GM12878 (cell line): ENCODE measurements around the gene SPAG16. TPM values are rescaled to one million over a fixed set of nuclear protein-coding genes. Genes with fewer than 3 reads are reported as not detected.

Experiments
- ATAC-seq: fragments of 200-7000 bp; cut with Tn5 transposase; 3 replicates; pipeline ENCODE4 v1.9.1; 2020; ENCODE audit warnings: mild to moderate bottlenecking, moderate library complexity
- BruUV-seq: library from RNA; stranded (reverse); fragments of 400-500 nt; replicated peaks from 2 replicates; lab custom pipeline; 2021; lab: Mats Ljungman, UMichigan
- CTCF ChIA-PET: fragments of 300-600 bp; sonication (Branson Sonifier 250); formaldehyde crosslinking; extraction: SDS; loops from one replicate; lab custom pipeline; 2021; ENCODE audit warnings: inconsistent platforms; lab: Yijun Ruan, JAX
- POLR2A ChIA-PET: fragments of 350-600 bp; formaldehyde crosslinking; extraction: SDS; loops from one replicate; lab custom pipeline; 2021; ENCODE audit warnings: inconsistent platforms; lab: Charles Lee
- RAD21 ChIA-PET: fragments of 300-600 bp; sonication (Branson Sonifier 250); formaldehyde crosslinking; loops from one replicate; lab custom pipeline; 2023; ENCODE audit warnings: antibody characterized with exemption; ENCODE audit not compliant: unreplicated experiment; lab: Charles Lee
- SMC1A ChIA-PET: fragments of 300-600 bp; sonication (Branson Sonifier 250); formaldehyde crosslinking; loops from one replicate; lab custom pipeline; 2023; ENCODE audit not compliant: unreplicated experiment, uncharacterized antibody; lab: Charles Lee
- DNase-seq: peaks from one replicate; pipeline ENCODE4 v3.0.0-alpha.2; 2011; ENCODE audit warnings: low read depth, low spot score
- FAIRE-seq: peaks from 3 replicates; lab custom pipeline; 2011; peaks lifted over from hg19 to GRCh38; lab: Jason Lieb, UNC
- H2AFZ ChIP-seq: 2 replicates; pipeline ENCODE4 v1.6.0; 2011; ENCODE audit warnings: low read depth, low read length, control low read depth; ENCODE audit not compliant: control insufficient read depth
- H3K27ac ChIP-seq: 2 replicates; pipeline ENCODE4 v1.5.1; 2011; ENCODE audit warnings: control low read depth; ENCODE audit not compliant: control insufficient read depth, insufficient read depth
- H3K27me3 ChIP-seq, 2 experiments: replicated peaks in 1 of 2; 2 replicates each; pipeline versions ENCODE4 v1.6.0 to v1.6.1; 2011; ENCODE audit warnings: low read length in 1 of 2; ENCODE audit not compliant: control insufficient read depth in 2 of 2, insufficient read depth in 2 of 2
- H3K36me3 ChIP-seq, 2 experiments: 2 replicates each; pipeline ENCODE4 v1.5.1; 2011; ENCODE audit warnings: low read length in 1 of 2; ENCODE audit not compliant: control insufficient read depth in 2 of 2, insufficient read depth in 2 of 2
- H3K4me1 ChIP-seq: 2 replicates; pipeline ENCODE4 v1.6.1; 2011; ENCODE audit warnings: mild to moderate bottlenecking, low read length, moderate library complexity, mixed read lengths; ENCODE audit not compliant: control insufficient read depth, insufficient read depth
- H3K4me2 ChIP-seq: 2 replicates; pipeline ENCODE4 v1.6.0; 2011; ENCODE audit warnings: control low read depth; ENCODE audit not compliant: control insufficient read depth, insufficient read depth
- H3K4me3 ChIP-seq: fragments of 200-600 bp; sonication (generic); 2 replicates; pipeline ENCODE4 v1.5.1; 2016
- H3K79me2 ChIP-seq: 2 replicates; pipeline ENCODE4 v1.6.0; 2011; ENCODE audit warnings: low read length; ENCODE audit not compliant: control insufficient read depth, insufficient read depth
- H3K9ac ChIP-seq: 2 replicates; pipeline ENCODE4 v1.8.0; 2011; ENCODE audit warnings: low read length, control low read depth, mixed read lengths; ENCODE audit not compliant: control insufficient read depth, insufficient read depth
- H3K9me3 ChIP-seq: replicated peaks from 3 replicates; pipeline ENCODE4 v1.5.1; 2011; ENCODE audit warnings: mild to moderate bottlenecking, low read length; ENCODE audit not compliant: control insufficient read depth, insufficient read depth
- H4K20me1 ChIP-seq: 2 replicates; pipeline ENCODE4 v1.6.0; 2011; ENCODE audit not compliant: control insufficient read depth, insufficient read depth
- CREB1 ChIP-seq: IDR thresholded peaks from 2 replicates; pipeline ENCODE4 v1.6.1; 2012; ENCODE audit warnings: low read depth, mild to moderate bottlenecking, inconsistent platforms
- KLF5 ChIP-seq: fragments of 450-650 bp; IDR thresholded peaks from 2 replicates; pipeline ENCODE4 v1.6.1; 2014; ENCODE audit warnings: mild to moderate bottlenecking; ENCODE audit not compliant: partially characterized antibody
- PML ChIP-seq: IDR thresholded peaks from 2 replicates; pipeline ENCODE4 v1.6.1; 2012; ENCODE audit warnings: low read length, inconsistent platforms
- RAD51 ChIP-seq: fragments of 450-650 bp; IDR thresholded peaks from 2 replicates; pipeline ENCODE4 v1.6.1; 2016; ENCODE audit warnings: moderate library complexity, mild to moderate bottlenecking, inconsistent platforms
- RELB ChIP-seq: fragments of 450-650 bp; IDR thresholded peaks from 2 replicates; pipeline ENCODE4 v1.6.1; 2017; ENCODE audit warnings: low read depth, mild to moderate bottlenecking, moderate library complexity
- RFX5 ChIP-seq: IDR thresholded peaks from 2 replicates; pipeline ENCODE4 v1.6.1; 2011; ENCODE audit warnings: low read depth, low read length, improper control_type of control experiment
- SREBF2 ChIP-seq: IDR thresholded peaks from 2 replicates; pipeline ENCODE4 v1.6.1; 2012; ENCODE audit warnings: mild to moderate bottlenecking, low read length
- ZNF24 ChIP-seq: fragments of 450-650 bp; IDR thresholded peaks from 2 replicates; pipeline ENCODE4 v1.6.1; 2017; ENCODE audit warnings: antibody characterized with exemption, mild to moderate bottlenecking
- WGBS: methylation state at CpG from one replicate; pipeline ENCODE4 v1.1.6; 2016; ENCODE audit warnings: low lambda C conversion rate; ENCODE audit not compliant: insufficient replicate concordance, insufficient coverage; ENCODE audit errors: missing lambda C conversion rate; 5-methylcytosine and 5-hydroxymethylcytosine counted together
- in situ Hi-C: fragments of 300-500 bp; cut with MboI; formaldehyde crosslinking; loops from 9 replicates; pipeline ENCODE4 v1.14.3; 2018; ENCODE audit warnings: mixed read lengths
- intact Hi-C: fragments of 100-400 bp; cut with micrococcal nuclease; formaldehyde crosslinking; loops from one replicate; pipeline ENCODE4 v1.14.2; 2022; ENCODE audit not compliant: unreplicated experiment
- polyA plus RNA-seq, 11 experiments: library from polyadenylated mRNA; depleted of rRNA in 4 of 11; unstranded in 6 of 11; stranded (reverse) in 5 of 11; fragments of >200 nt; fragmentation: Nextera tagmentation in 4 of 11; fragmentation: Illumina TruSeq in 1 of 11; extraction: Ambion mirVana in 4 of 11; extraction: Trizol in 1 of 11; gene quantifications; 1 replicate in 1 of 11; 2 replicates in 10 of 11; pipeline versions ENCODE4 v1.2.1 to v1.2.3, GENCODE V29; 2011 to 2016; ENCODE audit warnings: inconsistent platforms in 2 of 11, missing spikeins in 2 of 11, low read depth in 1 of 11
- total RNA-seq, 4 experiments: library from RNA; depleted of rRNA in 3 of 4; stranded (reverse); fragments of >200 nt in 3 of 4; fragmentation: Illumina TruSeq in 1 of 4; extraction: Trizol in 1 of 4; gene quantifications; 2 replicates each; pipeline versions ENCODE4 v1.2.1 to v1.2.3, GENCODE V29; 2013 to 2021
- TF ChIP-seq, protein P1 (sequence below): fragments of 450-650 bp; IDR thresholded peaks from 2 replicates; pipeline ENCODE4 v1.6.1; 2017; ENCODE audit warnings: antibody characterized with exemption, mild to moderate bottlenecking, moderate library complexity
- TF ChIP-seq, protein P2 (sequence below): fragments of 450-650 bp; formaldehyde crosslinking; IDR thresholded peaks from 2 replicates; pipeline ENCODE4 v1.4.0; 2020; ENCODE audit warnings: mild to moderate bottlenecking, moderate library complexity

Gene SPAG16
- total and polyA plus RNA-seq, 10 of the 15 experiments (the other 5 are each of a cell fraction or from before 2014, with no cell fraction given), result 6.0 to 25.0 (median 15.2) TPM

GRCh38 chr2:213868526-213868925 is 584.3 kb downstream of the SPAG16 start:
- DNase-seq (no peak), FAIRE-seq (no peak)
- Histone ChIP-seq H3K9me3 (no peaks in the 10 kb centered on the region), H2AFZ (no peak overlapping the region), H3K27ac (no peak overlapping the region), H4K20me1 (no peaks in the 10 kb centered on the region), H3K4me1 (no peaks in the 10 kb centered on the region), H3K79me2 (no peaks in the 10 kb centered on the region), H3K9ac (no peak overlapping the region), H3K4me3 (no peak overlapping the region), H3K4me2 (no peak overlapping the region), H3K36me3 (no peaks in the 10 kb centered on the region), H3K27me3 (no peaks in the 10 kb centered on the region)
- ChIA-PET RAD21 (interaction anchor here (1.3 kb wide), 1 partner anchor 9 kb away, joined by 3 read pairs; no protein-coding TSS in a partner anchor), CTCF (no interaction called here), POLR2A (no interaction called here), SMC1A (no interaction called here)
- BruUV-seq, result no TSS peak
- in situ Hi-C loops, result no loop called here
- WGBS, result 0% methylated on average over 1 of the region's 1 CpG
- intact Hi-C loops, result no loop called here
- TF ChIP-seq, protein P1, sequence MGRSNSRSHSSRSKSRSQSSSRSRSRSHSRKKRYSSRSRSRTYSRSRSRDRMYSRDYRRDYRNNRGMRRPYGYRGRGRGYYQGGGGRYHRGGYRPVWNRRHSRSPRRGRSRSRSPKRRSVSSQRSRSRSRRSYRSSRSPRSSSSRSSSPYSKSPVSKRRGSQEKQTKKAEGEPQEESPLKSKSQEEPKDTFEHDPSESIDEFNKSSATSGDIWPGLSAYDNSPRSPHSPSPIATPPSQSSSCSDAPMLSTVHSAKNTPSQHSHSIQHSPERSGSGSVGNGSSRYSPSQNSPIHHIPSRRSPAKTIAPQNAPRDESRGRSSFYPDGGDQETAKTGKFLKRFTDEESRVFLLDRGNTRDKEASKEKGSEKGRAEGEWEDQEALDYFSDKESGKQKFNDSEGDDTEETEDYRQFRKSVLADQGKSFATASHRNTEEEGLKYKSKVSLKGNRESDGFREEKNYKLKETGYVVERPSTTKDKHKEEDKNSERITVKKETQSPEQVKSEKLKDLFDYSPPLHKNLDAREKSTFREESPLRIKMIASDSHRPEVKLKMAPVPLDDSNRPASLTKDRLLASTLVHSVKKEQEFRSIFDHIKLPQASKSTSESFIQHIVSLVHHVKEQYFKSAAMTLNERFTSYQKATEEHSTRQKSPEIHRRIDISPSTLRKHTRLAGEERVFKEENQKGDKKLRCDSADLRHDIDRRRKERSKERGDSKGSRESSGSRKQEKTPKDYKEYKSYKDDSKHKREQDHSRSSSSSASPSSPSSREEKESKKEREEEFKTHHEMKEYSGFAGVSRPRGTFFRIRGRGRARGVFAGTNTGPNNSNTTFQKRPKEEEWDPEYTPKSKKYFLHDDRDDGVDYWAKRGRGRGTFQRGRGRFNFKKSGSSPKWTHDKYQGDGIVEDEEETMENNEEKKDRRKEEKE, result no peak
- no peak for TF ChIP-seq CREB1
- TF ChIP-seq ZNF24, result no peak
- TF ChIP-seq, all 136 proteins: peak for 0
- ATAC-seq, result no peak

DNA sequence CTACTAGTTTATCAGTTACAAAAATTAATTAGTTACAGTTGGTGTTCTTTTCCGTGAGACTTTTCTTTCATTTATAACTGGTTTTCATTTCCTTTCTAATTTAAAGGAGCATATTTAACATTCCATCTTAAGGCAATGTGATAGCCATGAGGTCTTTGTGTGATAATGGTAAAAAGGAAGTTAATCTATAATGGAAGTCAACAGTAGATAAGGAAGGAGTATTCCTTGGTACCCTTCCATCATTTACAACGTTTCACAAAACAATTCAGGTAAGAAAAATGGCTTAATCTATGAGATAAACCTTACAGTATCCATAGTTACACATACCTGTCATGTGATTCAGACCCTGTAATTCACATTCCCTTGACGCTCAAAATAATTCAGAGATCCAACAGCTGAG is 601.2 kb downstream of the SPAG16 start:
- POLR2A ChIA-PET, result no interaction called here
- BruUV-seq, result no TSS peak
- Histone ChIP-seq H3K9ac (no peak overlapping the region), H3K4me3 (no peak overlapping the region), H3K4me1 (no peaks in the 10 kb centered on the region), H2AFZ (no peak overlapping the region), H3K27me3 (no peaks in the 10 kb centered on the region), H3K9me3 (no peaks in the 10 kb centered on the region), H4K20me1 (no peaks in the 10 kb centered on the region), H3K4me2 (no peak overlapping the region), H3K79me2 (no peaks in the 10 kb centered on the region), H3K27ac (no peak overlapping the region), H3K36me3 (no peaks in the 10 kb centered on the region)
- 54% methylated on average over 3 of the region's 3 CpGs for WGBS
- no peak for FAIRE-seq
- SMC1A ChIA-PET, result no interaction called here
- no peak for DNase-seq
- CTCF ChIA-PET, result no interaction called here
- intact Hi-C loops (no loop called here), in situ Hi-C loops (no loop called here)
- ATAC-seq, result no peak
- RAD21 ChIA-PET, result no interaction called here
- TF ChIP-seq, protein P2, sequence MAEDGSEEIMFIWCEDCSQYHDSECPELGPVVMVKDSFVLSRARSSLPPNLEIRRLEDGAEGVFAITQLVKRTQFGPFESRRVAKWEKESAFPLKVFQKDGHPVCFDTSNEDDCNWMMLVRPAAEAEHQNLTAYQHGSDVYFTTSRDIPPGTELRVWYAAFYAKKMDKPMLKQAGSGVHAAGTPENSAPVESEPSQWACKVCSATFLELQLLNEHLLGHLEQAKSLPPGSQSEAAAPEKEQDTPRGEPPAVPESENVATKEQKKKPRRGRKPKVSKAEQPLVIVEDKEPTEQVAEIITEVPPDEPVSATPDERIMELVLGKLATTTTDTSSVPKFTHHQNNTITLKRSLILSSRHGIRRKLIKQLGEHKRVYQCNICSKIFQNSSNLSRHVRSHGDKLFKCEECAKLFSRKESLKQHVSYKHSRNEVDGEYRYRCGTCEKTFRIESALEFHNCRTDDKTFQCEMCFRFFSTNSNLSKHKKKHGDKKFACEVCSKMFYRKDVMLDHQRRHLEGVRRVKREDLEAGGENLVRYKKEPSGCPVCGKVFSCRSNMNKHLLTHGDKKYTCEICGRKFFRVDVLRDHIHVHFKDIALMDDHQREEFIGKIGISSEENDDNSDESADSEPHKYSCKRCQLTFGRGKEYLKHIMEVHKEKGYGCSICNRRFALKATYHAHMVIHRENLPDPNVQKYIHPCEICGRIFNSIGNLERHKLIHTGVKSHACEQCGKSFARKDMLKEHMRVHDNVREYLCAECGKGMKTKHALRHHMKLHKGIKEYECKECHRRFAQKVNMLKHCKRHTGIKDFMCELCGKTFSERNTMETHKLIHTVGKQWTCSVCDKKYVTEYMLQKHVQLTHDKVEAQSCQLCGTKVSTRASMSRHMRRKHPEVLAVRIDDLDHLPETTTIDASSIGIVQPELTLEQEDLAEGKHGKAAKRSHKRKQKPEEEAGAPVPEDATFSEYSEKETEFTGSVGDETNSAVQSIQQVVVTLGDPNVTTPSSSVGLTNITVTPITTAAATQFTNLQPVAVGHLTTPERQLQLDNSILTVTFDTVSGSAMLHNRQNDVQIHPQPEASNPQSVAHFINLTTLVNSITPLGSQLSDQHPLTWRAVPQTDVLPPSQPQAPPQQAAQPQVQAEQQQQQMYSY (CRISPR knock-in tag), result no peak
- TF ChIP-seq RFX5 (no peak), RAD51 (no peak), KLF5 (no peak), PML (no peak), SREBF2 (no peak), RELB (no peak)
